ENCODE measurements around the gene MALL.
"Not testable (repeated sequence)": the region's sequence is repeated elsewhere in the genome, so short reads cannot be mapped to it uniquely, and the experiment has no call there.

GRCh38 chr2:110035384-110035783, 80.2 kb downstream of the MALL start:
- not testable (repeated sequence) for TF ChIP-seq CTCF (IDR thresholded peaks at IDR 0.05; ENCODE audit: insufficient read depth, low read length, poor library complexity, severe bottlenecking); EZH2phosphoT487 (conservative IDR thresholded peaks at IDR 0.05; ENCODE audit: low read length)

All from SU-DHL-6 (cell line).